ACHN (cell line): ENCODE results near the gene APOL1.

Source experiments
- DNase-seq: peaks from one replicate; pipeline ENCODE4 v3.0.0-alpha.2; 2015
- in situ Hi-C: cut with HindIII; loops from 2 replicates; pipeline ENCODE4 v1.10.0; 2017; ENCODE audit warnings: low sequenced_read_pairs, low pct_ligation_motif_present, low pct_unique_long_range_greater_than_20kb

The APOL1 gene

DNA sequence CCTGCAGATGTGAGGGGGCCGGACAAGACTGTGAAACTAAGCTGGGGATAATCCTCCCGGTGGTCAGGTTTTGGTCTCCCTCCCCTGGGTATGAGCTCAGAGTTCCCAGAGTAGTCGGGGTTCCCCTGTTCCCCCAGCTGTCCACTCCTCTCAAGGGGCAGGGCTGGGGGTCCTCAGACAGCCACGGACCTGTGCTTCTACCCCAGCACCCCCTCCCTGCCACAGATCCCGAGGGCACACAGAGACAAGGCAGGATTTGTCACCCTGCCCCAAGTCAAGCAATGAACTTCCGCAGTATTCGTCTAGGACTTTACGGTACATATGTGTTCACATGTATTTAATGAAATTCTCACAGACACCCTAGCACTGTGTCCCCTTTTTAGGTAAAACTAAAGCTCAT lies 45.2 kb downstream of the APOL1 start:
- no peak for DNase-seq
- in situ Hi-C loops, result no loop called here

DNA sequence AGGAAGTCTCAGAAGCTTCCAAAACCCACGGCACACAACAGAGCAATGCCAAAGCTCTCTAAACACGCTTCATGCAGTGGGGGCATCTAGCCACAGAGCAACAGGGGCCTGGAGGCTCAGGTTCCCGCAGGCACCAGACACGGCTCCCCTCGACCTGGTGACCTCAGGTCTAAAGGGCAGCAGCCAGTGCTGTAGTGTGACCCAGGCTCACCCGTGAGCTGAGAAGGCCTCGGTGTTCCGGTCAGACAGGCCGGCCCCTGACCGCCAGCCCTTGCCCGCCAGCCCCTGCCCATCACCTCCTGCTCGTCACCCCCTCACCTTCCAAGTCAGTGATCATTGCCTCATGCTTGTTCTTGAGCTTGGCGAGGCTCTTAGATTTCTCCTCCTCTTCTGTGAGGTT lies 45.7 kb downstream of the APOL1 start:
- DNase-seq, result no peak
- in situ Hi-C loops, result no loop called here

DNA sequence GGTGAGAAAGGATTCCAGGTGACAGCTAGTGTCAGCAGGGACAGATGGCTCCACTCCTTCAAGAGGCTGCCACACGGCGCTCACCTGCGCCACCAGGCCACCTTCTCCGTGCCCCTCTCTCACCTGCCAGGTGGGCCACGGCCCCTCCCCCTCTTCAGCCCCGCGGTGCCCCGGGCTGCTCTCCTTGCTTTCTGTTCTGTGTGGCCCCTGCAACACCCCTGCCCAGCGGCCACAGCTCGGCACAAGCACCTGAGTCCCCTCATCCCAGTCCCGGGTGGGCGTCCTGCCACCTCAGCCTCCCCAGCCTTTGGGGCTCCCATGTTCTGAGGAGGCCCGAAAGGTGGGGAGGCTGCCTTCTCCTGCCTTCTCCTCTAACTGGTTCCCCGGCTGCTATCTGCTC lies 46.4 kb downstream of the APOL1 start:
- DNase-seq, result no peak
- in situ Hi-C loops, result no loop called here

DNA sequence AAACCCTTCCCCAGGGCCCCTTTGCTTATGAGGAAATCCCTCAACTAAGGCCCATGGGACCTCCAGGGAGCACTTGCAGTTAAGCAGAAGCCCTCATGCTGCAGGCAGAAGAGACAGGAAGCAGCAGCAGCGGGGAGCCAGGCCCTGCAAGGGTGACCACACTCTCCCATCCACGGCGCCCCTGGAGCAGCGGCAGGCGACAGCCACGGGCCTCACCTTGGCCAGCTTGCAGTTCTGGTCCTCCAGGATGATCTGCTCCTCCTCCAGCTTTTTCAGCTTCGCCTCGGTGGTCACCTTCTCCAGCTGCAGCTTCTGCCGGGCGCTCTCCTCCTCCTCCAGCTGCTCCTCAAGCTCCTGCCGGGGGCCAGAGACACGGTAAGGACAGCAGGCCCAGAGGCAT lies 47.0 kb downstream of the APOL1 start:
- in situ Hi-C loops, result no loop called here
- no peak for DNase-seq

DNA sequence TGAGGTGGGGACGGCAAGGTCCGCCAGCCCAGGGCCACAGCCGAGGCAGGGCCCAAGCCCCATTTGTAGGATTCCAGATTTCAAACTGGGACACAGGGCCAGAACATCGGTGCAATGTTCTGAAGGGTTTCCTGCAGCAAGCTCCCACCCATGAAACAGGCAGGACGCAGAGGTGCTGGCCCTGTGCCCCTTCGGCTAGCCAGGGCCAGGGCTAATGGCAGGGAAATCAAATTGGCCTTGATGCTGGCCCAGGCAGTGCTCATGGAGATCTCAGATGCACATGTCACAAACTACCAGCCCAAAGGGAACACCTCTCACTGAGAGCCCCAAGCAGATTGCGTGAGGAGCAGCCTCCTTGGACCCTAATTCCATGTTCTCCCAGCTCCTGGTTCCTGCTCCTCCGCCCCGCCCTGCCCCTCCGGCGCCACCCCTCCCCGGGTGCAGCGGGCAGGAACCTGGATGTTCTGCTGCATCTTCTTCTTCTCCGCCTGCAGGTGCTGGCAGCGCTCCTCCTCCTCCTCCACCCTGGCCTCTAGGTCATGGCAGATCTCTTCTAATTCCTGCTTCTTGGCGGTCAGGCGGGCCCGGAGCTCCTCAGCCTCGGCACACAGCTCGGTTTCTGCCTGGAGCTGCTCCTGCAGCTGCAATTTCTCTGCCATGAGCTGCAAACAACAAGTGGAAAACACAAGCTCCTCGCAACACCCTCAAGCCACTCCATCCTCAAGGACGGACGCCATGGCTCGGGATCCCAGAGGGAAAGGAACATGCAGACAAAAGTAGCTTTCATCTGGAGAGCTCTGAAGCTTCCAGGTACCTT lies 47.7 kb downstream of the APOL1 start:
- no peak for DNase-seq
- in situ Hi-C loops, result no loop called here

DNA sequence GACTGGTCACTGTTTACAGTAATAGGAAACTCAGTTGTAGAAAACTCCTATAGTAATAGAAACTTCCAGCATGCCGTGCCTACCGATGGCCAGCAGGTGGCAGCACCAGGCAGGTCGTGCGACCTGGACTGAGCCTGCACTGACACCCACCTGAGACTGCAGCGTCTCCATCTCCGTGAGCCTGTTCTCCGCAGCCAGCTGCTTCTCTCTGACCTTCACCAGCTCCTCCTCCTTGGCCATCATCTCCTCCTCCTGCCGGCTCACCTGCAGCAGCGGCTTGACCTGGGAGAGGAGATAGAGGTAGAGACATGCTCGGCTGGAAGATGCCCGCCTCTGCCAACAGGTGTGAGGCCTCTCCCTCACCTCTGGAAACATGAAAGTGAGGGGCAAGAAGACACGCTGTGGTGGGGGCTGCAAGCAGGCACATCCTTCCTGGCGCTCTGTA lies 48.5 kb downstream of the APOL1 start:
- peak; percentile 53 for DNase-seq
- in situ Hi-C loops, result no loop called here

DNA sequence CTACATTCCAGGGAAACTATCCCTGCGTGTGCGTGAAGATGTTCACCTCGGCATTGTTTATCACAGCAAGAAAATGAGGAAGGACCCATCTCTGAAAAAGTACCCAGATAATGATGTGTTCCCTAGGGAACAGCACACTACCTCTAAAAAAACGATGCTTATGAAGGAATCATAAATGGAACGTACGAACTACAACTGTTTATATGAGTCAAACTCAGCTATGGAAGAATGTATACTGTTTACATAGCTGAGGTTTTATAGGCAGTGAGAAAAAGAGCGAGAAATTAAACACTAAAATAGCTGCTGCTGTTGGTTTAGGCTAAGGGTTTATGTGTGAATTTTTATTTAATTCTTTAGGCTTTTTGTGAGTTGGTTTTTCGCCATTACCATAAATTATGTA lies 48.9 kb downstream of the APOL1 start:
- in situ Hi-C loops, result no loop called here
- no peak for DNase-seq

DNA sequence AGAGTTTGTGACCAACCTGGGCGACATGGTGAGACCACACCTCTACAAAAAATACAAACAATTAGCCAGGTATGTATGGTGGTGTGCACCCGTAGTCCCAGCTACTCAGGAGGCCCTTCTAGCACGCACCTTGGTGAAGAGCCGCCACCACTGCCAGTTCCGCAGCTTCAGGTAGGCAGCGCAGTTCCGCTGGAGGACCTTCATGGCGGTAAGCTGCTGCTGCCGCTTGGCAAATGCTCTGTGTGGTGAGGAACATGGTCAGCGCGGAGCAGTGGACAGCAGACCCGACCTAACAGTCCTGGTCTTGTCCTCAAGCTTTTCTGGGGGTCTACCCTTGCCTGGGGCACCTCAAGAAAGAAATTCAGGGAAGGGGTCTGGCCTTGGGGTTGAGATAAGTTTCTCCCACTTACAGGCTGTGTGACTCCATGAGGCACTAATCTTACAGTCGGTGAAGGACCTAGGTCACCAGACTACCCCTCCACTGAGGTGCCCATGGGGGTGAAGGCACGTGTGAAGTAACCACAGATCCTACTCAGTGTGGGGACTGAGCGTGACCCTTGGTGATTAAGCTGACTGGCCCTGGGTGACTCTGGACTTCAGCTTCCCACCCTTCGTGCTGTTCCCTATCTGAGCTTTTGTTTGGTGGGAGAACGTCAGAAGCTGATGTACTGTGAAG lies 49.6 kb downstream of the APOL1 start:
- in situ Hi-C loops, result no loop called here
- no peak for DNase-seq

DNA sequence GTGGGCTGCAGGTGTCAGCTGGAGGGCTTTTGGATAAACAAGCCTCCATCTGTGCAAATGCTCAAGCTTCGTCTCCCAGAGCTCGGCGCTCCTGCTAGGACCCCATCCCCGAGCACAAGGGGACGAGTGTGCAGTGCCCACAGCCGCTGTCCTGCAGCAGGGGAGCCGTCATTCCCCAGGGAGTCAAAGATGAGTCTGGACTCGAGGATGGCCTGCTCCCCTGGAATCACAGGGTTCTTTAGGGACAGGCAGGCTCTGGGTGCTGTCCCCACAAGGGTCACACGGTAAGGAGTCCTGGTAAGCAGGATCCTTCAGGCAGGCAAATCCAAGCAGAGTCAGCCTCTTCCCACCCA lies 50.2 kb downstream of the APOL1 start:
- DNase-seq, result no peak
- in situ Hi-C loops, result no loop called here

DNA sequence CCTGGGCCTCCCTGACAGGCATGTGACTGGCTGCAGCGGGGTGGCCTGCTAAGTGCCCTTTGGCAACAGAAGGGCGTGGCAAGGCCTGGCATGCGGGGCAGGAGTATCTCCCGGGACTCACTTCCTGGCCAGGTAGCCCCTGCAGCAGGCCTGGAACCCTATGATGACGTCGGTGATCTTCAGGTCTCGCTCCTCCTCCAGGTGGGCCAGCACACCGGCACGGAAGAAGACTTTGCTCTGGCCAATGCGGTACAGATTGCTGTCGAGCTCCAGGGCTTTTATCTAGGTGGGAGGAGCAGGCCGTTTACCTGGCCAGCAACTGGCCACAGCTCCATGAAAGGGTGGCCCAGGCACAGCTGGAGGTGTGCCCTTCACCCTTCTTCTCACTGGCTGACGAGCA lies 50.9 kb downstream of the APOL1 start:
- in situ Hi-C loops, result no loop called here

DNA sequence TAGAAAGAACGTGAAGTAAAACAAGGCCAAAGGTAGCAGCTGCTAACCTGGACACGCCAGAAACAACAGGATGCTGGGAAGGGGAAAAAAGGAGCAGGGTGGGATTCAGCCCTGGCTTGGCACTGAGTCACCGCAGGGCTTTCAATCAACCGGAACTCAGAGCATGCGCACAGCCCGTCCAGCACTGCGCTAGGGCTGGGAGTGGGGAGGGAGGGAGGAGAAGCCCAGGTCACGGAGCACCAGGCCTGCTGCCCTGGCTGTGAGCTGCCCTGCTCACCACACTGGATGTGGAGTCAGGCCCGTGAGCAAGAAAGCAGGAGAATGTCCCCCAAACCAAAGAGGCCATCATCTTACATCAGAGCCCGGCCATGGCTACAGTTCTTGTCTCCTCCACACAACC lies 51.5 kb downstream of the APOL1 start:
- in situ Hi-C loops, result no loop called here

More for the DNA sequence above, 50.9 kb downstream of the APOL1 start:
- DNase-seq, result no peak

DNA sequence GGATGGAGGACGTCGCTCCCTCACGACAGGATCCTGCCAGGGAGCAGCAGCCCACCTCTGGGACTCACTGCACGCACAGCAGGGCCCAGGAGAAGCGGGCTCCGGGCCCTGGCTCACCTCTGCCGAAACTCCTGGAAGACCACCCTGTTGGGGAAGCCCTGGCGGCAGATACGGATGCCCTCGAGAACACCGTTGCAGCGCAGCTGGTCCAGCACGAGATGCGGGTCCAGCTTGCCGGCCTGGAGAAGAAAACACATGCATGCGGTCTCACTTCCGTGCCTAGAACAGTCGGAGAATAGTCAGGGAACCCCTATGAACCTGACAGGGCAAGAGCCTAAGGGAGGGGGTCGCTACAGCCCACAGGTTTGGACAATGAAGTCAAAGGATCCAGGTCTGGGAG lies 52.9 kb downstream of the APOL1 start:
- DNase-seq, result no peak
- in situ Hi-C loops, result no loop called here

More for the DNA sequence above, 51.5 kb downstream of the APOL1 start:
- DNase-seq, result no peak

DNA sequence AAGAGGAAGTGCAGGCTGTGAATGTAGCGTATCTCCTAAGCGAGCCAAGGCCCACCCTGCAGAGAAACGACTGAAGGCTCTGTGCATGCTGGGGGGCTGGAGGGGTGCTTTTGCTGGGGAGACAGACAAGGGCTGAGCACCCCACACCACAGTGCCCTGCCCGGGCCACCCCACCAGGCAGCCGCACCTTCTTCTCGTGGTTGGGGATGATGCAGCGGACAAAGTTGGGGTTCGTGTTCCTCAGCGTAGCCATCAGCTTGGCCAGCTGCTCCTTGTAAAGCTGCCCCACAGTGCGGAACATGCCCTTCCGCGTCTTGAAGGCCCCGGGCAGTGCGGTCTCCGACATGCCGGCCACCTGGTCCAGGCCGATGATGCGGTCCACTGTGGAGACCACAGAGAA lies 53.3 kb downstream of the APOL1 start:
- DNase-seq, result no peak
- in situ Hi-C loops, result no loop called here

DNA sequence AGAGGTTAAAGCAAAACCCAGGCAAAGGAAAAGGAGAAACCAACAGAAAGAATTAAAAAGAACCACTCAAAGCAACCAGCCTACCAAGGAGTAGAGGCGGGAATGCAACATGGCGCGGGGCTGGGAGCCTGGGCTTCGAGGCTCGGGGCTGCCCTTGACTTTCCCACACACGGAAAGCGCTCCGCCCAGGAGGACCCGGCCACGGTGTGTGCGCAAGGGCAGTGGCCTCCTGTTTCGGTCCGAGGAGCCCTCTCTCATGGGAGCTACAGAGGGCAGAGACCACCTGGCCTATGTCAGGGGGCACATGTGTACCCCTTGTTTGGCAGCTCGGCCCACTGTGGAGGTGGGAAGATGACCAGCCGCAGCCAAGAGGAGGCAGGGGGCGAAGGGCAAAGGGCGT lies 55.9 kb downstream of the APOL1 start:
- DNase-seq, result no peak
- in situ Hi-C loops, result no loop called here

DNA sequence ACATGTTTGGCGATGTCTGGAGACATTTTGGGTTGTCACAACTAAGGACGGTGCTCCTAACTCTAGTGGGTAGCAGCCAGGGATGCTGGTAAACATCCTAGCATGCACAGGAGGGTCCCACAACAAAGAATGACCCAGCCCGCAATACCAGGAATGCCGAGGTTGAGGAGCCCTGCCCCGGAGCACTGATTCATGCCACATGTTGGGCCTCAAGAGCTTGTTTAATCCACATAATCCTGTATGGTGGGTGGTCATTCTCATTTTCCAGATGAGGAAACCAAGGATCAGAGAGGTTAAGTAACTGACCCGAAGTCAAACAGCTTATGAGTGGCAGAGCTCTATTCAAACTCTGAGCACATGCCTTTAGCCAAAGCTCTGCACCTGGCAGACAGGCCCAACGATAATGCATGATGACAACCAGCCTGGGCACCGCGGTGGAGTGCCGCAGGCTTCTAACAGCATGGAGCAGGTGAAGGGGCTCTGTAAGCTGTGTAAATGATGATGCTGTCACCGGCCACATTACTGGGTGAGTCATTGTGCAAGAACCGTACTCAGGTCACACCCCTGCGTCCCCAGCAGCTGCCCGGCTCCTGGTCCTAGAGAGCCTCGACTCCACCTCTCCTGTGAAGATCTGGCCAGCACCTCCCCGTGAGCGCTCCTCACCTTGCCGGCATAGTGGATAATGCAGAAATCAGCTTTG lies 58.6 kb downstream of the APOL1 start:
- in situ Hi-C loops, result no loop called here
- no peak for DNase-seq

DNA sequence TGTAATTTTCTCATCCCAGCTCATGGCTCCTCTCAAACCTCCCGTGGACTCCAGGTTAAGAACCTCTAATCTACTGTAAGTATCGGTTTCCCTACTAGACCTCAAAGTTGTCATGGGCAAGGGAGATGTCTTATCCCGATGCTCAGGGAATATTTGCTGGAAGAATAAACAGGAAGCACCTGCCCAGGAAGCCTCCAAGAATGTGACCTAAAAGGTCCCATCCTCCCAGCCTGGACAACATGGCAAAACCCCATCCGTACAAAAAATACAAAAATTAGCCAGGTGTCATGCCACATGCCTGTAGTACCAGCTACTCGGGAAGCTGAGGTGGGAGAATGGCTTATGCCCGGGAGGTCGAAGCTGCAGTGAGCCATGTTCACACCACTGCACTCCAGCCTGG lies 62.4 kb downstream of the APOL1 start:
- in situ Hi-C loops, result no loop called here
- DNase-seq, result no peak

DNA sequence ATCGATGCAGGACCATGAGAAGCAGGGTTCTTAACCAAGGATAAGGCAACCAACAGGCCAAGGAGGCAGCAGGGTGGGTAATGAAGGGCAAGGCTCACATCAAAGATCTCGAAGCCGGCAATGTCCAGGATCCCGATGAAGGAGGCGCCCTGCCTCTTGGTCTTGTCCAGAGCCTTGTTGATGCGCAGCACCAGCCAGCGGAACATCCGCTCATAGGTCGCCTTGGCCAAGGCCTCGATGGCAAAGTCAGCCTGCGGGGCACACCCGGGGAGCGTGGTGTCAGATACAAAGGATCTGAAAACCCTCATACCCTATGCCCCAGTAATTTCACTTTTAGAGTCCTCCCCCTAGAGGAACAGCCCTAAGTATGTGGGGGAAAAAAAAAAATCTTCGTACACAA lies 63.5 kb downstream of the APOL1 start:
- in situ Hi-C loops, result no loop called here
- no peak for DNase-seq
